ENCODE results near the gene DSTYK. TPM values are rescaled to one million over a fixed set of nuclear protein-coding genes. Genes with fewer than 3 reads are reported as not detected.

The DSTYK gene
- total RNA-seq (ENCODE audit: unreplicated experiment) = 9.2 TPM
- long read RNA-seq = 0 reads

- H3K36me3 Mint-ChIP-seq (ENCODE audit: unreplicated experiment) = no peaks in the 10 kb centered on the region
- peak; percentile 87 for DNase-seq
- H3K27ac Mint-ChIP-seq (ENCODE audit: unreplicated experiment) = peak within 1 kb of the TSS; percentile 90
- peaks cover 2% of the 10 kb centered on the region for H3K27me3 Mint-ChIP-seq (ENCODE audit: unreplicated experiment)
- H3K4me3 Mint-ChIP-seq (ENCODE audit: unreplicated experiment) = peak within 1 kb of the TSS; percentile 89
- peaks cover 5% of the 10 kb centered on the region for H3K4me1 Mint-ChIP-seq (ENCODE audit: low read depth, unreplicated experiment)
- TF ChIP-seq CTCF (IDR thresholded peaks at IDR 0.05; ENCODE audit: partially characterized antibody, unreplicated experiment) = no peak
- peaks cover 6% of the 10 kb centered on the region for H3K9me3 Mint-ChIP-seq (ENCODE audit: unreplicated experiment)
Observed at GRCh38 chr1:205211169-205211838, at the start of gene DSTYK. TSS of gene DSTYK (minus strand) at chr1:205211702. CDS start at chr1:205211535, 167 bp downstream.

GRCh38 chr1:205259998-205260397 lies 48.5 kb upstream of the DSTYK start:
- no peak for DNase-seq
- peaks cover 23% of the 10 kb centered on the region for H3K9me3 Mint-ChIP-seq (ENCODE audit: unreplicated experiment)
- peaks cover 60% of the 10 kb centered on the region for H3K4me1 Mint-ChIP-seq (ENCODE audit: low read depth, unreplicated experiment)
- H3K27ac Mint-ChIP-seq (ENCODE audit: unreplicated experiment) = peak overlapping the region; percentile 87
- H3K27me3 Mint-ChIP-seq (ENCODE audit: unreplicated experiment) = peaks cover 24% of the 10 kb centered on the region
- peak overlapping the region; percentile 15 for H3K4me3 Mint-ChIP-seq (ENCODE audit: unreplicated experiment)
- no peak for TF ChIP-seq CTCF (IDR thresholded peaks at IDR 0.05; ENCODE audit: partially characterized antibody, unreplicated experiment)
- H3K36me3 Mint-ChIP-seq (ENCODE audit: unreplicated experiment) = no peaks in the 10 kb centered on the region

- TF ChIP-seq CTCF (IDR thresholded peaks at IDR 0.05; ENCODE audit: partially characterized antibody, unreplicated experiment) = no peak
- H3K27ac Mint-ChIP-seq (ENCODE audit: unreplicated experiment) = peak overlapping the region; percentile 87
- peaks cover 24% of the 10 kb centered on the region for H3K27me3 Mint-ChIP-seq (ENCODE audit: unreplicated experiment)
- no peak for DNase-seq
- H3K4me1 Mint-ChIP-seq (ENCODE audit: low read depth, unreplicated experiment) = peaks cover 59% of the 10 kb centered on the region
- peak overlapping the region; percentile 52 for H3K4me3 Mint-ChIP-seq (ENCODE audit: unreplicated experiment)
- H3K36me3 Mint-ChIP-seq (ENCODE audit: unreplicated experiment) = no peaks in the 10 kb centered on the region
- H3K9me3 Mint-ChIP-seq (ENCODE audit: unreplicated experiment) = peaks cover 21% of the 10 kb centered on the region
Observed at GRCh38 chr1:205259324-205259832, 47.9 kb upstream of the DSTYK start.

GRCh38 chr1:205258719-205259118 lies 47.2 kb upstream of the DSTYK start:
- Mint-ChIP-seq H3K9me3 (ENCODE audit: unreplicated experiment) (peaks cover 21% of the 10 kb centered on the region), H3K4me3 (ENCODE audit: unreplicated experiment) (peak overlapping the region; percentile 55), H3K27ac (ENCODE audit: unreplicated experiment) (peak overlapping the region; percentile 87), H3K27me3 (ENCODE audit: unreplicated experiment) (peaks cover 24% of the 10 kb centered on the region), H3K4me1 (ENCODE audit: low read depth, unreplicated experiment) (peaks cover 59% of the 10 kb centered on the region), H3K36me3 (ENCODE audit: unreplicated experiment) (no peaks in the 10 kb centered on the region)
- DNase-seq = peak; percentile 55
- no peak for TF ChIP-seq CTCF (IDR thresholded peaks at IDR 0.05; ENCODE audit: partially characterized antibody, unreplicated experiment)

- Mint-ChIP-seq H3K4me3 (ENCODE audit: unreplicated experiment) (peak overlapping the region; percentile 74), H3K4me1 (ENCODE audit: low read depth, unreplicated experiment) (peaks cover 59% of the 10 kb centered on the region), H3K36me3 (ENCODE audit: unreplicated experiment) (no peaks in the 10 kb centered on the region), H3K27ac (ENCODE audit: unreplicated experiment) (peak overlapping the region; percentile 91), H3K9me3 (ENCODE audit: unreplicated experiment) (peaks cover 21% of the 10 kb centered on the region), H3K27me3 (ENCODE audit: unreplicated experiment) (peaks cover 24% of the 10 kb centered on the region)
- TF ChIP-seq CTCF (IDR thresholded peaks at IDR 0.05; ENCODE audit: partially characterized antibody, unreplicated experiment) = no peak
- DNase-seq = no peak
Observed at GRCh38 chr1:205258261-205258691, 46.8 kb upstream of the DSTYK start.
